ENCODE measurements around the gene TKT.

DNA sequence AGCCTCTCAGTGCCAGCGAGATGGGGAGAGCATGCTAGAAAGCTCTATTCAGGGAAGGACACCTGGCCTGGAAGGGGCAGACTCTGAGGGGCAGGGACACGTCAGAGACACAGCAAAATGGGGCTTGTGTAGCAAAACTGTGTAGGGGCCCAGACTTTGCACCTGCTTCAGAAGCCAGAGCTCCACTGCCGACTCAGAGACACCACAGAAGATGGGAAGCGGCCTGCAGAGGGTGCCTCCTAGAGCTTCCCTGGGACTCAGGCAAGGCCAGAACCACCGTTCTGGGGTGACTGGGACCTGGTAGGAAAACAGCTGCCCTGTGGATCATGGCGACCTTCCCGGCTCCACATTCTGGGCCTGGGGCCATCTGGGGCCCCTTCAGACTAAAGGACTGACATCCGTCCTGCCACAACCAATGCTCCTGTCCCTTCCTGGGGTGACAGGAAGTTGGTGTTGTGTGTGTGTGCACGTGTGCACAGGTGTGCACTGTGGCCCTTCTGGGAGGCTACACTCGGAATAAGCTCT lies 17.4 kb upstream of the TKT start:
- TF ChIP-seq, protein P1, sequence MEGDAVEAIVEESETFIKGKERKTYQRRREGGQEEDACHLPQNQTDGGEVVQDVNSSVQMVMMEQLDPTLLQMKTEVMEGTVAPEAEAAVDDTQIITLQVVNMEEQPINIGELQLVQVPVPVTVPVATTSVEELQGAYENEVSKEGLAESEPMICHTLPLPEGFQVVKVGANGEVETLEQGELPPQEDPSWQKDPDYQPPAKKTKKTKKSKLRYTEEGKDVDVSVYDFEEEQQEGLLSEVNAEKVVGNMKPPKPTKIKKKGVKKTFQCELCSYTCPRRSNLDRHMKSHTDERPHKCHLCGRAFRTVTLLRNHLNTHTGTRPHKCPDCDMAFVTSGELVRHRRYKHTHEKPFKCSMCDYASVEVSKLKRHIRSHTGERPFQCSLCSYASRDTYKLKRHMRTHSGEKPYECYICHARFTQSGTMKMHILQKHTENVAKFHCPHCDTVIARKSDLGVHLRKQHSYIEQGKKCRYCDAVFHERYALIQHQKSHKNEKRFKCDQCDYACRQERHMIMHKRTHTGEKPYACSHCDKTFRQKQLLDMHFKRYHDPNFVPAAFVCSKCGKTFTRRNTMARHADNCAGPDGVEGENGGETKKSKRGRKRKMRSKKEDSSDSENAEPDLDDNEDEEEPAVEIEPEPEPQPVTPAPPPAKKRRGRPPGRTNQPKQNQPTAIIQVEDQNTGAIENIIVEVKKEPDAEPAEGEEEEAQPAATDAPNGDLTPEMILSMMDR (IDR thresholded peaks at IDR 0.05; ENCODE audit: poor library complexity, severe bottlenecking) = no peak
- no peak for TF ChIP-seq RAD21 (conservative IDR thresholded peaks at IDR 0.05)
- TF ChIP-seq EZH2 (IDR thresholded peaks at IDR 0.05; ENCODE audit: borderline replicate concordance, insufficient read depth, low read length, poor library complexity, severe bottlenecking) = no peak
- TF ChIP-seq POLR2AphosphoS5 (IDR thresholded peaks at IDR 0.05) = no peak
- TF ChIP-seq TAF1 (IDR thresholded peaks at IDR 0.05; ENCODE audit: low read depth) = no peak

All from neural cell (in vitro differentiated cells).